ENCODE measurements around the gene GRM6. TPM values are rescaled to one million over a fixed set of nuclear protein-coding genes. Genes with fewer than 3 reads are reported as not detected.

GRM6 gene
- total RNA-seq, 4 donors from 2014 or later, result not detected

- 76 to 82% methylated on average over 2 of the region's 2 CpGs for WGBS, 2 donors
- DNase-seq (ENCODE audit: low spot score in 2 of 2), result no peak
Observed at GRCh38 chr5:179006564-179006963, 11.4 kb upstream of the GRM6 start.

GRCh38 chr5:178998441-178998840, 3.3 kb upstream of the GRM6 start:
- DNase-seq (ENCODE audit: low spot score in 2 of 2), result no peak
- 92 to 93% methylated on average over 12 to 13 of the region's 13 CpGs for WGBS, 2 donors
- H3K4me3 ChIP-seq (ENCODE audit: low read depth, poor library complexity, severe bottlenecking), result no peak overlapping the region
- intact Hi-C loops (cut with DNase I; ENCODE audit: low total_unique reads), result no loop called here
- TF ChIP-seq POLR2A (IDR thresholded peaks at IDR 0.05), result no peak
- TF ChIP-seq CTCF (IDR thresholded peaks at IDR 0.05), result no peak

More at GRCh38 chr5:179006564-179006963, 11.4 kb upstream of the GRM6 start:
- TF ChIP-seq CTCF (IDR thresholded peaks at IDR 0.05) (no peak), POLR2A (IDR thresholded peaks at IDR 0.05) (no peak)
- intact Hi-C loops (cut with DNase I; ENCODE audit: low total_unique reads), result no loop called here
- H3K4me3 ChIP-seq (ENCODE audit: low read depth, poor library complexity, severe bottlenecking), result no peak overlapping the region

GRCh38 chr5:178997191-178997590, 2.1 kb upstream of the GRM6 start:
- H3K4me3 ChIP-seq (ENCODE audit: low read depth, poor library complexity, severe bottlenecking), result no peak overlapping the region
- no peak for DNase-seq (ENCODE audit: low spot score in 2 of 2)
- 70 to 77% methylated on average over 6 of the region's 6 CpGs for WGBS, 2 donors
- TF ChIP-seq POLR2A (IDR thresholded peaks at IDR 0.05) (no peak), CTCF (IDR thresholded peaks at IDR 0.05) (no peak)
- intact Hi-C loops (cut with DNase I; ENCODE audit: low total_unique reads), result no loop called here

GRCh38 chr5:178996156-178996555, 1.0 kb upstream of the GRM6 start:
- TF ChIP-seq CTCF (IDR thresholded peaks at IDR 0.05) (no peak), POLR2A (IDR thresholded peaks at IDR 0.05) (no peak)
- DNase-seq (ENCODE audit: low spot score in 2 of 2), result no peak
- intact Hi-C loops (cut with DNase I; ENCODE audit: low total_unique reads), result no loop called here
- H3K4me3 ChIP-seq (ENCODE audit: low read depth, poor library complexity, severe bottlenecking), result no peak overlapping the region
- 70 to 79% methylated on average over 9 to 11 of the region's 11 CpGs for WGBS, 2 donors

- no peak for DNase-seq (ENCODE audit: low spot score in 2 of 2)
- WGBS, 2 donors, result 11 to 17% methylated on average over 6 of the region's 6 CpGs
- H3K4me3 ChIP-seq (ENCODE audit: low read depth, poor library complexity, severe bottlenecking), result no peak overlapping the region
- TF ChIP-seq POLR2A (IDR thresholded peaks at IDR 0.05) (no peak), CTCF (IDR thresholded peaks at IDR 0.05) (no peak)
- intact Hi-C loops (cut with DNase I; ENCODE audit: low total_unique reads), result no loop called here
Observed at GRCh38 chr5:178995341-178995690, 196 bp upstream of the GRM6 start.

GRCh38 chr5:178993955-178994579, 1.1 kb downstream of the GRM6 start:
- peak in 1 of 2 donors; percentile 63 for DNase-seq (ENCODE audit: low spot score in 2 of 2)
- no peak for TF ChIP-seq CTCF (IDR thresholded peaks at IDR 0.05)
- no peak for TF ChIP-seq POLR2A (IDR thresholded peaks at IDR 0.05)
- intact Hi-C loops (cut with DNase I; ENCODE audit: low total_unique reads), result no loop called here
- no peak overlapping the region for H3K4me3 ChIP-seq (ENCODE audit: low read depth, poor library complexity, severe bottlenecking)
- 12 to 19% methylated on average over 50 to 51 of the region's 53 CpGs for WGBS, 2 donors
